CD4-positive, alpha-beta T cell treated with Interleukin-15 for 1 hour (primary cell): Measurements from ENCODE around the gene TKTL2.
"Not testable (repeated sequence)": the region's sequence is repeated elsewhere in the genome, so short reads cannot be mapped to it uniquely, and the experiment has no call there.

Experiments used
- DNase-seq: peaks from one replicate; pipeline ENCODE4 v3.0.0-alpha.2; 2020

The TKTL2 gene

GRCh38 chr4:163473576-163473975 is at the start of gene TKTL2:
TSS of gene TKTL2 (minus strand) at chr4:163473754. CDS start at chr4:163473734, 20 bp downstream.
- DNase-seq, result no peak

GRCh38 chr4:163515198-163515597 is 41.6 kb upstream of the TKTL2 start:
- no peak for DNase-seq

- DNase-seq, result no peak
Observed at GRCh38 chr4:163505374-163505773, 31.8 kb upstream of the TKTL2 start.

- no peak for DNase-seq
Observed at GRCh38 chr4:163500586-163500985, 27.0 kb upstream of the TKTL2 start.

GRCh38 chr4:163495900-163496299 is 22.3 kb upstream of the TKTL2 start:
- no peak for DNase-seq

- DNase-seq, result peak; percentile 82
Observed at GRCh38 chr4:163494360-163495241, 21.0 kb upstream of the TKTL2 start, which contains the start of gene TMA16. TSS of gene TMA16 (plus strand) at chr4:163494690. CDS start at chr4:163494802, 112 bp downstream.

- DNase-seq, result peak; percentile 31
Observed at GRCh38 chr4:163493643-163494359, 20.2 kb upstream of the TKTL2 start.

GRCh38 chr4:163492951-163493504 is 19.5 kb upstream of the TKTL2 start:
- no peak for DNase-seq

GRCh38 chr4:163489929-163490328 is 16.4 kb upstream of the TKTL2 start:
- DNase-seq, result no peak

- DNase-seq, result no peak
Observed at GRCh38 chr4:163486321-163486720, 12.8 kb upstream of the TKTL2 start.

- DNase-seq, result no peak
Observed at GRCh38 chr4:163485589-163485988, 12.0 kb upstream of the TKTL2 start.

- peak; percentile 39 for DNase-seq
Observed at GRCh38 chr4:163484906-163485305, 11.4 kb upstream of the TKTL2 start.

GRCh38 chr4:163482190-163482589 is 8.6 kb upstream of the TKTL2 start:
- no peak for DNase-seq

- DNase-seq, result no peak
Observed at GRCh38 chr4:163476761-163477438, 3.3 kb upstream of the TKTL2 start.

- no peak for DNase-seq
Observed at GRCh38 chr4:163474027-163474426, 473 bp upstream of the TKTL2 start.

GRCh38 chr4:163473130-163473529 is 424 bp downstream of the TKTL2 start:
- DNase-seq, result no peak

GRCh38 chr4:163470391-163470790 is 3.2 kb downstream of the TKTL2 start:
- DNase-seq, result no peak

- no peak for DNase-seq
Observed at GRCh38 chr4:163467082-163467770, 6.3 kb downstream of the TKTL2 start.

- no peak for DNase-seq
Observed at GRCh38 chr4:163462556-163462955, 11.0 kb downstream of the TKTL2 start.

- DNase-seq, result no peak
Observed at GRCh38 chr4:163448540-163449203, 24.9 kb downstream of the TKTL2 start.

- no peak for DNase-seq
Observed at GRCh38 chr4:163447481-163447880, 26.1 kb downstream of the TKTL2 start.

- not testable (repeated sequence) for DNase-seq
Observed at GRCh38 chr4:163447023-163447422, 26.5 kb downstream of the TKTL2 start.
